Stimulated activated CD4-positive, alpha-beta T cell treated with anti-CD3 and anti-CD28 coated beads, Interleukin-1b, Interleukin-23, amount 100 ng/mL, for 1 hour (primary cell): Measurements from ENCODE around the gene RAD54L2.
"Not testable (repeated sequence)": the region's sequence is repeated elsewhere in the genome, so short reads cannot be mapped to it uniquely, and the experiment has no call there.

Experiments
- DNase-seq, 2 donors: peaks; one replicate each; pipeline ENCODE4 v3.0.0-alpha.2; 2020; ENCODE audit warnings: low read depth in 2 of 2

RAD54L2 gene

DNA sequence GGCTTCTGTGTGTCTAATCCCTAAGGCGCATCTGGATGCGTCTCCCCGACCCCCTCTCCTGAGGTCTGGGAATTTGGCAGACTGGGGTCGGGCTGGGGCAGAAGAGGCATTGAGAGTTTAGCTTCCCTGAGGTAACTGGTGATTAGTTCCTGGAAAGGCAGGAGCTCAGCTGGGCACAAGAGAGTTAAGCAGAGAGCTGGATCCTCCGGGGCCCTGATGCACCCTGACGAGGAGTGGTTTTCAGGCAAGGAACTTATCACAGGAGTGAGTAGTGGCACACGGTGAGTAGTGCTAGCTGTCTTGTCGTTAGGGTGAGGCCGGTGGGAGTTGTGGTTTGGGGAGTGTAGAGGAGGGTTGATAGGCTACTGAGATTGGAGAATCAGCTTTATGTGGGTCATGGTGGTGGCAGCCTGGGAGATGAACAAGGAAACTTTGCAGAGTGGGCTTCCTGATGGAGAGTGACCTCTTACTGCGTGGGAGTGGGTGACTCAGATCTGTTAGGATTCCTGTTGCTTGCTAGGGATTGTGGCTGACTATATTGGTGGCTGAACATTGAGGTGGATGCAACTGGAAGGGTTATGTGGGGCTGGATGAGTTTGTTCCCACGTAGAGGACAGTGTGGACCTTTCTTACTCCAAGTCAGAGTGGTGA, 897 bp downstream of the RAD54L2 start:
- DNase-seq, result no peak

DNA sequence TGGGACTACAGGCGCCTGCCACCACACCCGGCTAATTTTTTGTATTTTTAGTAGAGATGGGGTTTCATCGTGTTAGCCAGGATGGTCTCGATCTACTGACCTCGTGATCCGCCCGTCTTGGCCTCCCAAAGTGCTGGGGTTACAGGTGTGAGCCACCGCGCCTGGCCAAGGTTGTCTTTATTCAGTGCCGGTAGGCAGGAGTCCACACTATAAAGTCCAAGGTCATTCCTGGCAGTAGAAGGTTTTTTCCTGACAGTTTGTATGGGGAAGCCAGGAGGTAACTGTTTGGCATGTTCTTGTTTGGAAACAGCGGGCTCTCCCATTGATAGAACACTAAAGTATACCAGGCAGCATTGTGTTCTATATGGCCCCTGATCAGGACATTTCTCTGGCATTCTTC, 4.1 kb downstream of the RAD54L2 start:
- DNase-seq, result not testable (repeated sequence)

DNA sequence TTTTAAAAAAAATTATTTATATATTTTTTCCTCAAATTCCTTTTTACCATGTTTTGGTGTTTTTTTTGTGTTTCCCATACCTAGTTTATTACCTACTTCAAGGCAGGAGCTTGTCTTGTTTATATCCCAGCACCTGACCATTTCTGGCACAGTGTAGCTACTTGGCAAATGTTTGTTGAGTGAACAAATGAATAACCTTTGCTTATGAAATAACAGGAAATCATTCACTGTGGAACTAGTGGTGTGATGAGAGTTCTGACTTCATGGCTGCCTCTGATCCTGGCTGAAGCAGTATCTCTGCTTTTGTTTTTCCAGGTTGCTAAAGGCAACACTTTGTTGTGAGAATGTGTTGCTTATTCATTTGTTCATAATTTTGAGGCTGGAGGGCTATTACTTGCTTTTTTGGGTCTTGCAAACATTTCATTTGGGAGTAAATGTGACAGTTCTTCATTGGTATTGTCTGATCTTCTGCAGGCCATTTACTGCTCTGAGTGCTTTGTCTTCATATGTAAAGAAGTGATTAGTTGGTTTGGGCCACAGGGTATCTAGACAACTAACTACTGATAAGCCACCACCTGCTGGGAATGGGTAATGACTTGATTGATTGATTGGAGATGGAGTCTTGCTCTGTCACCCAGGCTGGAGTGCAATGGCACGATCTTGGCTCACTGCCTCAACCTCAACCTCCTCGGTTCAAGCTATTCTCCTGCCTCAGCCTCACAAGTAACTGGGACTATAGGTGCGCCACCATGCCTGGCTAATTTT, 5.7 kb downstream of the RAD54L2 start:
- DNase-seq, result no peak

DNA sequence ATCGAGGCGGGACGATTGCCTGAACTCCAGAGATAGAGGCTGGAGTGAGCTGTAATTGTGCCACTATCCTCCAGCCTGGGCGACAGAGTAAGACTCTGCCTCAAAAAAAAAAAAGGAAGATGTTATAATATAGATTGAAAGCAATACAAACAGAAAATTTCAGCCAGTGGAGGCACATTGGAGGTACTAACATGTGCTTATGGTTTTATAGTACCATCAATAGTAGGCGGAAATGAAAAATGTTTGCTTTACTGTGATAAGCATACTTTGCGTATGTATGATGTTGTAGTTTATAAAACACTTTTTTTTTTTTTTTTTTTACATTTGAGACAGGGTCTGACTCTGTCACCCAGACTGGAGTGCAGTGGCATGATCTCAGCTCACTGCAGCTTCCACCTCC, 8.8 kb downstream of the RAD54L2 start:
- DNase-seq, result no peak

GRCh38 chr3:51549311-51549710, 10.8 kb downstream of the RAD54L2 start:
- no peak for DNase-seq

- DNase-seq, result no peak
These were observed 11.7 kb downstream of the RAD54L2 start for GRCh38 chr3:51550080-51550819.

DNA sequence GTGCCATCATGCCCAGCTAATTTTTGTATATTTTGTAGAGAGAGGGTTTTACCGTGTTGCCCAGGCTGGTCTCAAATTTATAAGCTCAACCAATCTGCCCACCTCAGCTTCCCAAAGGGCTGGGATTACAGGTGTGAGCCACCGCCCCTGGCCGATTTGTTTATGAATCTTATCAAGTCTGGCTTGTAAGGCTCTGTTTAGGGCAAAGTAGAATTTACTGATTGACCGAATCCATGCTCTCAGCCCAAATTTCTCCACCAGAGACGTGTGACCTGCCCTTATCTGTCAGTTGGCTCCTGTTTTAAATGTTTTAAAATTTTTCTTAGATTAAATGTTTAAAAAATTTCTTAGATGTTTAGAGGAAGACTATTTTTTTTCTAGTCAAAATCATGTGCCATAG, 19.5 kb downstream of the RAD54L2 start:
- DNase-seq, result no peak

DNA sequence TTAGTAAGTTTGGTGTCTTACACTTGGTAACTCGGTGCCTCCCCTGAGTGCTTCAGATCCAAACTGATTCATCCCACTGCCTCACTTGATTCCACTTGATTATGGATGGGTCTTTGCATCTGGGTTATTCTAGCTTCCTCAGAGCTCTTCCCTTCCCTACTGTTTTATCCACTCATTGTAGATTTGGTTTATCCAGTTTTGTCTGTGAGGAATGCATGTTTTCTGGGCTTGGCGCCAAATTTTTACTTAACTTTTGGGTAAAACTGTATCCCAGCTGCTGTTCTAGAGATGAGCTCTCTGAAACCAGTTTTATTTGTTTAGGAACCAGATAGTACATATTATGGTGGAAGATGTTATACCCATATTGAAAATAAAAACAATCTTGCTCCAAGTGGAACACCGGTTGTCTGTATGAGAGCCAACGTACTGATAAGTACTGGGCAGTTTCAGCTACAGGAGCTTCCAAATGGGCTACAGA, 20.9 kb downstream of the RAD54L2 start:
- DNase-seq, result no peak

DNA sequence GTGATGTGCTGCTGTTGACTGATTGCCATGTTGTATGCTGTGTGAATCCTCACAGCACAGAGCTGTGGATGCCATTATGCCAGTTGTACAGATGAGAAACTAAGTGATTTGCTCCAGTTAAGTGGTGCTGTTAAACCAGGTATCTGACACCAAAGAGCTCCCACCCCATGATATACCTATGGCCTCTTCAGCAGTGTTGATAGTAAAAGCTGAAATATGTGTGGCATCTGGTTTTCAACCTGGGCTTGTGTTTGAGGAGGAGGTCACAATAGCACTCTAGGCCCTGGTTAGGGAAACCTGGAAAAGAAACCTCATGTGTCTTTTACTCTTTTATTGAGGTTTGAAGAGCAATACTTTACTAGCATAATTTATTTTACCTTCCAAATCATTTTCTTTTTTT, 21.4 kb downstream of the RAD54L2 start:
- DNase-seq, result no peak

DNA sequence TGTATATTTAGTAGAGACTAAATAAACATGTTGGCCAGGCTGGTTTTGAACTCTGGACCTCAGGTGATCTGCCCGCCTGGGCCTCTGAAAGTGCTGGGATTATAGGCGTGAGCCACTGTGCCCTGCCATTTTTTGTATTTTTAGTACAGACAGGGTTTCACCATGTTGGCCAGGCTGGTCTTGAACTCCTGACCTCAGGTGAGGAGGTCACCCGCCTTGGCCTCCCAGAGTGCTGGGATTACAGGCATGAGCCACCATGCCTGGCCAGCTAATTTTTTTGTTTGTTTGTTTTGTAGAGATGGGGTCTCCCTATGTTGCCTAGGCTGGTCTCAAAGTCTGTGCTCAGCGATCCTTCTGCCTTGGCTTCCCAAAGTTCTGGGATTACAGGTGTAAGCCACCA, 23.9 kb downstream of the RAD54L2 start:
- not testable (repeated sequence) for DNase-seq

- DNase-seq, result no peak
These were observed 29.5 kb downstream of the RAD54L2 start for GRCh38 chr3:51568036-51568435.

- no peak for DNase-seq
These were observed 30.5 kb downstream of the RAD54L2 start for GRCh38 chr3:51568996-51569395.

DNA sequence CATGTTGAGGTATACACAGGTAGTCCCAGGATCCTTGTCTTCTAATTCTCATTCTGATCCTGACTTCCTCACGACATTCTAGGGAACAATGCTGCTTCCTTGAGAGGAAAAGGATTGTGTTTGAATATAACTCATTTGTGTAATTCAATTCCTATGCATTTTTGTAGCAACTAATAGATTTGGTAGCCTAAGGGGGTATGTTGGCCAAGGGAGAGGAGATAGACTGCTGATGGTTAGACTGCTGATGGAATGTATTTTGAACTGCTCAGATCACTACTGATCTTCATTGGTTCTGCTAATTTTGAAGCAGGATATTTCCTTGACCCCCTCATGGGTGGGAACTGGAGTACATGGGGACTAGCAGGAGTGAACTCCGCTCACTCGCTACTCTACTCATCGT, 39.7 kb downstream of the RAD54L2 start:
- DNase-seq, result no peak

DNA sequence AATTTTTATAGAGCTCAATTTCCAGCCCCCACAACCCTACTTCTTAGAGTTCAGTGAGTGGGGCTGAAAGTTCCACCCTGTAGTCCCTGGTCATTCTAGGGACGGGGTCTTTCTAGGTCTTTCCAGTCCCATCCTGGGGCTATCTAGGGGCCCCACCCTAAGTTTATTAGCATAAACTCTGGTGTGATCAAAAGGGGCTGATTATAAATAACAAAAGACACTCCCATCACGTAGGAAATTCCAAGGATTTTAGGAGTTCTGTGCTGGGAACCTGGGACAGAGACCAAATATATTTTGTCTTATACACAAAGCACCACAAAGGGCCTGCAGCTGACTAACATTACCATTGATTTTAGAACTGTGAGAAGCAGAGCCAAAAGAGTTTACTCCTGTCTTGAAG, 41.9 kb downstream of the RAD54L2 start:
- DNase-seq, result no peak

GRCh38 chr3:51581524-51581923, 43.0 kb downstream of the RAD54L2 start:
- DNase-seq, result no peak

- DNase-seq, result no peak
These were observed 46.7 kb downstream of the RAD54L2 start for GRCh38 chr3:51585197-51585596.

GRCh38 chr3:51585871-51586270, 47.4 kb downstream of the RAD54L2 start:
- no peak for DNase-seq
